ENCODE results near the gene FRMD8.
A peak's percentile ranks its signal among the peaks of the same experiment; 100 is the strongest.
"Not testable (repeated sequence)": the region's sequence is repeated elsewhere in the genome, so short reads cannot be mapped to it uniquely, and the experiment has no call there.

The FRMD8 gene

GRCh38 chr11:65413077-65413664 lies 26.7 kb downstream of the FRMD8 start:
- not testable (repeated sequence) for DNase-seq (ENCODE audit: low spot score)

DNA sequence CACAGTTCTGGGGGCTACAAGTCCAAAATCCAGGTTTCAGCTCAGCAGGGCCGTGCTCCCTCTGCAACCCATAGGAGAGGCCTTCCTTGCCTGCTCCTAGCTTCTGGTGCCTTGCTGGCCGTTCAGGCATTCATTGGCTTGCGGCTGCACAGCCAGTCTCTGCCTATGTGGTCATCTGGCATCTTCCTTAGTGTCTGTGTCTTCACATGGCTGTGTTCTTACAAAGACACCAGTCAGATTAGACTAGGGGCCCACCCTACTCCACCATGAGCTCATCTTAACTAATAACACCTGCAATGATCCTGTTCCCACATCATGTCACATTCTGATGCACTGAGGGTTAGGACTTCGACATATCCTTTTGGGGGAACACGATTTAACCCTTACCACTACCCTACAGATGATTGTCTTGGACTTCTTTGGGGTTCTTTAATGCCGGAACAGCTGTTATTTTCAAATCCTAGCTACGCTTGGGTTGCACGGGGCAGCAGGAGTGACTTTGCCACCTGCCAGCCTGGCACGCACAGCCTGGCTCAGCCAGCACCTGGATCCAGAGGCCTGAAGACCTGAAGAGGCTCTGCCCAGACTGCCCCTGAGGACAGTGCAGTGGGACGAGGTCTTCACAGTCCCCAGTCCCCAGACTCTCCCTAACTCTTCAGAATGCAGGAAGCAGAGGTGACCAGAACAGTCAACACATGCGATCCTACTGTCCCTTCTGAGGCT lies 28.5 kb downstream of the FRMD8 start:
- no peak for DNase-seq (ENCODE audit: low spot score)

DNA sequence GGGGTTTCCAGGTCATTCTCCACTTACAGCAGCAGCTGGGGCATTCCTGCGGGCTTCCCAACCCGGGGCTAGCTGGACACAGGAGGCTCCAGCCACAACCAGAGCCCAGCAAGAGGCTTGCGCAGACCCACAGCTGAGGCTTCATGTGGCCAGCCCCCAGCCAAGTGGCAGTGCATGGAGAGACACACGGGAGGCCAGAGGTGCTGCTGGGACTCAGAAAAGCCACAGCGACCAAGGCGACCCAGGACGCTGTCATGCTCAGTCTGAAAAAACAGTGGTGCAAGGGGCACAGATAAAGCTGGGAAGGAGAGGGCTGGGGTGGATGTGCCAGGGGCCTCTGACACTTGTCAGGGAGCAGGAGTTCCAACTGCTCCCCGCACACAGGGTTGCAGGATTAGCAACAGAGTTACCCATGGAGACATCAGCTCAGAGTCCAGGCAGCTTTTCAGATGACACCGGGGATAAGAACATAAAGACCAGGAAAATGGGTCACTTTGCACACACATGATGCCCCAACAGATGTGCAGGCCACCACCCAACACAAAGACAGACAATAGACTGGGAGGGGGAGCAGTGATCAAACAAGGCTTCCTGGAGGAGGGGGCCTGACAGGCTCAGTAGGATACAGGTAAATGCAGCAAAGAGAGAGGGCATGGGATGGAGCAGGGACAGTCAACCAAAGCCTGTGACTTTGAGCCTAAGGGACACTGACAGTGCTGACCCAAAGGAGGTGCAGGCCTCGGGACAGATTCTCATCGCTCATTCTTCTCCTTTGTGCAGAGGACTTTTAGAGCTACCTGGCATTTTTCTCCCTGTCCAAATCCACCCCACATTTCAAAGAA lies 29.3 kb downstream of the FRMD8 start:
- DNase-seq (ENCODE audit: low spot score) = no peak

- peak; percentile 89 for DNase-seq (ENCODE audit: low spot score)
Observed at GRCh38 chr11:65416341-65416824, 29.9 kb downstream of the FRMD8 start.

DNA sequence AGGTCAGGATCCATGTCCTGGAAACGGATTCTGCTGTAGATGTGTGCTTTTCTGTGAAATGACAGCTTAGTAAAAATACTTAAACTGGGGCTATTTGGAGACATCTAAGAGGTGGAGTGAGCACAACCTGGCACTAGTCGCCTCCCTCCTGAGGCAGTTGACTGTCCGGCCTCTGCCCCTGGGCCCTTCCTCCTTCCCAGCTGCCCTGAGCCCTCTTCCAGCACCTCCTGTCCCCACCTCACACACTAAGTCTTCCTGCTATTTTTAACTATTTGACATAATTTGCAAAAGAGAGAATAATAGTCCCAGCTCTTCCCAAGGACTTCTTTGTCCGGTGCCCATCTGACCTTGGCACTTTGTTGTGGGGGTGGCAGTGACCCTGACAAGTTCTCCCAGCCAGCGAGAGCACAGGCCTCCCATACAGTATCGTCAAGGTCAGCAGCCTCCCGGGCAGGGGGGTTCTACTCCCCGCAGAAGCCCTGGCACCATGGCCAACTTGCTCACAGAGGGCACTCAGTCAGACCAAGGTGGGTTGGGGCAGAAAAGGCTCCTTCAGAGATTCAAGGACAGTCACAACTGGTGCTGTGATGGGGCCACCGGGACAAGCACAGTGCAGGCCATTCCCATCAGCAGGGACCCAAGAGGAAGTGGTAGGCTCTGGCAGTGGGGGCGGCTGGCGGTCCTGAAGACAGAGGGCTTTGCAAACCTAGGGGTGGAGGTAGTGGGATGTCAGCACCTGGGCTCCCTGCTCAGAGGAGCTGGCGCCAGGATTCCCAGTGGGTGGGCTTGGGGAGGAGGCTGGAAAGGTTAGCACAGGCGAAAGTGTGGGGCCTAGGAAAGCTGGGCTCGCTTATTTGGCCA lies 30.6 kb downstream of the FRMD8 start:
- DNase-seq (ENCODE audit: low spot score) = no peak

DNA sequence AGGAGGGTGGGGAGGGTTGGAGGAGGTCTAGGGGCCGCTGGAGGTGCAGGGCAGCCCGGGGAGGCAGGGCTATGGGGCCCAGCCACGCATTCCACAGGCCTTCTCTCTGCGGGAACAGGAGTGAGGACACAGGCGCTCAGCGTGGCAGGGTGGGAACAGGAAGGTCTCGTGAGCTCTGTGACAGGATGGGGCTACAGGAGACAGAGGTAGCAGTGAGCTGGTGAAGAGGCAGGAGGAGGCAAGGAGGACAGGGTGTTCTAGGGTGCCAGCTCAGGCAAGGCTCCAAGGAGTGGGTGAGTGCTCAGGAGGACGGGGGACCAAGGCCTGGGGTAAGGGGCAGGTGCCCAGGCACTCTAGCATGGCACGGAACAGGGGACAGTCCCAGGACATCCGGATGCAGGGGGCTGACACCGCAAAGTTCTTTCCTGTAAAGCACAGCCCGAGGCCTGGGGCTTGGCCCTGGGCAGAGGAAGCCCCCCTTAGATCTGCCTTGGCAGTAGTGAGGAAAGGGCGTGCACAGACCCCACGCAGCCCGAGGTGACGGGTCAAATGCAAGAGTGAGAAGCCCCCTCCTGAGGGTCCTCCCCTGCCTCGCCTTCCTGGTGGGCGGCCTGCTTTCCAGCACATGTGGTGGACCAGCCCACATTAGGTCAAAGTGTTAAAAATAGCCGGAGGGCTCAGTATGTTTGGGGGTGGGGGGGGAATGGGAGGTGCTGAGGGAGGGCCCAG lies 31.4 kb downstream of the FRMD8 start:
- DNase-seq (ENCODE audit: low spot score) = peak; percentile 58

DNA sequence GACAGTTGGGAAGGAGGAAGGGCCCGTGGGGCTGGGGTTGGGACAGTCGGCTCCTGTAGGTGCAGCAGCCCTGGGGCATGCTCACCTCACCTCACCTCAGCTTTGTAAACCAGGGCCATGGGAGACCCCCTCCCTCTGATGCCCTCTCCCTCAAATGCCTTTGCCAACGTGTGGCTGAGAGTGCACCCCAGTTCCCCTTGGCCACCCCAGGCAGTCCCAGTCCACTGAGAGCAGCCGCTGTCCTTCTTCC lies 31.9 kb downstream of the FRMD8 start:
- no peak for DNase-seq (ENCODE audit: low spot score)

DNA sequence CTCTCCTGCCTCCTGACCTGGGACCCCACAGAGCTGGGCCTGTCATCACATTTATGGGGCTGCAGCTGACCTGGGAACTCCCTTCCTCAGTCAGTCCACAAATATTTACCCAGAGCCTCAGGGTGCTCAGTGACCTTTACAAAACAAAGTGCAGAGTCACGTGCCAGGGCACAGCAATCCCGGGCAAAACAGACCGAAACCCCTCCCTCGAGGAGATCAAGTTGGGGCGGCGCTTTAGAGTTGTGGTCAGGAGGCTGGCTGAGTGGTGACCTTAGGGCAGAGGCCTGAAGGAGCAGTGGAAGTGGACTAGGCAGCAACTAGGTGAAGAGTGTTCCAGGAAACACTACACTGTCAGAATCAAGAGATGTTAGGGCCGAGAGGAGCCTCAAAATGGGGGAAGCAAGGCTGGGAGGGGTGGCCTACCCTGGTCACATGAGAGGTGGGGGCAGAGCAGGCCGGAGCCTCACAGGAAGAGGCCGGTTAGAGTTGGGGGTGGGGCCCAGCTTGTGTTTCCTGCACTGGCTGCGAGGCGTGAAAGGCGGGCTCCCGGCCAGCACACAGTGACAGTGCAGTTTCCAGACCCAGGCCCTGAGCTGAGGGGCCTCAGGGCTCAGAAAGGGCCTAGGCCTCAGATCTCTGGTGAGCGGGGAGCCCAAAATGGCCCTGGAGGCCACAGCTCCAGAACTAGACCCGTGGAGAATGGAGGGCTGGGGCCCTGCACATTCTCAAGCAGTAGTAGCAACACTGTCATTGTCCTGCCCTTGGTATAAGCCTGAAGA lies 32.4 kb downstream of the FRMD8 start:
- DNase-seq (ENCODE audit: low spot score) = peak; percentile 85

GRCh38 chr11:65419460-65419771 lies 33.0 kb downstream of the FRMD8 start:
- no peak for DNase-seq (ENCODE audit: low spot score)

- DNase-seq (ENCODE audit: low spot score) = peak; percentile 74
Observed at GRCh38 chr11:65419772-65420481, 33.5 kb downstream of the FRMD8 start.

- DNase-seq (ENCODE audit: low spot score) = no peak
Observed at GRCh38 chr11:65420506-65420905, 34.1 kb downstream of the FRMD8 start.

DNA sequence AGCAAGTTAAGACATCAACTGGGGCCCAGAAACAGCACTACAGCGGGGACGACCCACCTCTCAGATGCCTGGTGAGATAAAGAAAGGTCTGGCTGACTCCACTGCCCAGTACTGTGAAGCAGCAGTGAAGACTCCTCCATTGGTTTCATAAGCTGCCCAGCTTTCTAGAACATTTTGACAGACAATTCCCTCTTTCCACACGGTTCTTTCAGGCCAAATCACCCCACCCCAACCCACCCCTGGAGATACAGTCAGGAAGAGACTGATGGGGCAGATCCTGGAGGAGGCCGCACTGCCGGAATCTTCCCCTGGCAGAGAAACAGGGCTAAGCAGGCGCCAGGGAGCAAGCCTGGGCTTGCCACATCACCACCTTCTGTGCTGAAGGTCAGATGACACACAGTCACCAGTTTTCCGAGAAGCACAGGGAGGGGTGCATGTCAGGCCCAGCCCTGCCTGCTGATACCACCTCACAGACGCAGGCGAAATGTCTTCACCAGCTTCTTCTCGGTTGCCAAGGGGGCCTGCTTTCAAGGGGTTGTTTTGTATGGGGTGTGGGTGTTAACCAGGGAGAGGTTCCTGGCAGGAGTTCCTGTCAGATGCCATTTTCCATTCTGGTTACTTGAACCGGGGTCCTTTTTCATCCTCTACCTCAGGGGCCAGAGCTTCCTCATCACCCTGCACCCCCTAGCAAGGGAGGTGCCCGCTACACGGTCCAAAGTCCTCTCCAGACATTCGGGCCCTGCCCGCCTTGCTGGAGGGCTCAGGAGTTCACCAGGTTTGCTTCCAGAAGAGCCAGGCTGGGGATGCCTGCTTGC lies 34.7 kb downstream of the FRMD8 start:
- peak; percentile 81 for DNase-seq (ENCODE audit: low spot score)

- DNase-seq (ENCODE audit: low spot score) = peak; percentile 80
Observed at GRCh38 chr11:65421794-65422632, 35.6 kb downstream of the FRMD8 start.

DNA sequence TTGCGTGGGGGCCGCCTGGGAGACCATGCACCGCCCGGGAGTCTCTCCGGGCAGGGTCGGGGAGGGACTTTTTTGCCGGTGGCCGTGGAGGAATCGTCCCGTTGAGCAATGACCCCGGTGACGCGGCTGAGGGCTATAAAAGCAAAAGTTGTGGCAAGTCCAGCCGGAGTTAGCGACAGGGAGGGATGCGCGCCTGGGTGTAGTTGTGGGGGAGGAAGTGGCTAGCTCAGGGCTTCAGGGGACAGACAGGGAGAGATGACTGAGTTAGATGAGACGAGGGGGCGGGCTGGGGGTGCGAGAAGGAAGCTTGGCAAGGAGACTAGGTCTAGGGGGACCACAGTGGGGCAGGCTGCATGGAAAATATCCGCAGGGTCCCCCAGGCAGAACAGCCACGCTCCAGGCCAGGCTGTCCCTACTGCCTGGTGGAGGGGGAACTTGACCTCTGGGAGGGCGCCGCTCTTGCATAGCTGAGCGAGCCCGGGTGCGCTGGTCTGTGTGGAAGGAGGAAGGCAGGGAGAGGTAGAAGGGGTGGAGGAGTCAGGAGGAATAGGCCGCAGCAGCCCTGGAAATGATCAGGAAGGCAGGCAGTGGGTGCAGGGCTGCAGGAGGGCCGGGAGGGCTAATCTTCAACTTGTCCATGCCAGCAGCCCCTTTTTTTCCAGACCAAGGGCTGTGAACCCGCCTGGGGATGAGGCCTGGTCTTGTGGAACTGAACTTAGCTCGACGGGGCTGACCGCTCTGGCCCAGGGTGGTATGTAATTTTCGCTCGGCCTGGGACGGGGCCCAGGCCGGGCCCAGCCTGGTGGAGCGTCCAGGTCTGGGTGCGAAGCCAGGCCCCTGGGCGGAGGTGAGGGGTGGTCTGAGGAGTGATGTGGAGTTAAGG lies 36.4 kb downstream of the FRMD8 start, which contains the start of gene NEAT1:
Gene NEAT1, plus strand, starts transcription at position 166 of the 883 bp plus-strand sequence.
- DNase-seq (ENCODE audit: low spot score) = peak; percentile 67

- DNase-seq (ENCODE audit: low spot score) = no peak
Observed at GRCh38 chr11:65423516-65424204, 37.2 kb downstream of the FRMD8 start.

All from AG08395 (cell line).